OCI-LY7 (cell line): ENCODE results near the gene ADAT2. TPM values are rescaled to one million over a fixed set of nuclear protein-coding genes. Genes with fewer than 3 reads are reported as not detected.

Experiments used
- Bru-seq: library from RNA; stranded (reverse); fragments of 400-500 nt; gene quantifications from one replicate; lab custom pipeline; 2021; lab: Mats Ljungman, UMichigan
- BruChase-seq, 2 experiments: library from RNA; stranded (reverse); fragments of 400-500 nt; gene quantifications; one replicate each; lab custom pipeline; 2021; lab: Mats Ljungman, UMichigan
- BruUV-seq: library from RNA; stranded (reverse); fragments of 400-500 nt; replicated peaks from 2 replicates; lab custom pipeline; 2021; lab: Mats Ljungman, UMichigan
- CTCF ChIA-PET: fragments of 300-600 bp; sonication (Branson Sonifier 250); formaldehyde crosslinking; loops from one replicate; lab custom pipeline; 2022; ENCODE audit warnings: antibody characterized with exemption; ENCODE audit not compliant: unreplicated experiment; lab: Charles Lee
- POLR2A ChIA-PET: fragments of 300-600 bp; sonication (Branson Sonifier 250); formaldehyde crosslinking; loops from one replicate; lab custom pipeline; 2022; ENCODE audit warnings: antibody characterized with exemption; lab: Charles Lee
- DNase-seq: peaks from one replicate; pipeline ENCODE4 v3.0.0-alpha.2; 2015; ENCODE audit warnings: low spot score
- H2AFZ ChIP-seq: fragments of 200-600 bp; sonication (generic), shearing (Covaris generic); 2 replicates; pipeline ENCODE4 v1.6.1; 2014; ENCODE audit warnings: mild to moderate bottlenecking, antibody characterized with exemption, low read length, moderate library complexity
- H3K27ac ChIP-seq: fragments of 200-600 bp; sonication (generic); 2 replicates; pipeline ENCODE4 v1.5.1; 2014; ENCODE audit warnings: mixed run types, low read depth, mild to moderate bottlenecking, moderate library complexity, low read length, inconsistent platforms; ENCODE audit not compliant: poor library complexity, severe bottlenecking
- H3K36me3 ChIP-seq: fragments of 200-600 bp; sonication (generic); 2 replicates; pipeline ENCODE4 v1.6.1; 2014; ENCODE audit warnings: mild to moderate bottlenecking, antibody characterized with exemption, low read length, moderate library complexity, mixed read lengths; ENCODE audit not compliant: insufficient read depth
- H3K4me1 ChIP-seq: fragments of 200-600 bp; sonication (generic); 2 replicates; pipeline ENCODE4 v1.5.1; 2014; ENCODE audit warnings: mild to moderate bottlenecking, low read length; ENCODE audit not compliant: insufficient read depth, poor library complexity, severe bottlenecking
- H3K4me2 ChIP-seq: fragments of 200-600 bp; sonication (generic); 2 replicates; pipeline ENCODE4 v1.6.1; 2014; ENCODE audit warnings: mild to moderate bottlenecking, low read length
- H3K4me3 ChIP-seq: fragments of 200-600 bp; sonication (generic); 2 replicates; pipeline ENCODE4 v1.5.1; 2014; ENCODE audit warnings: mild to moderate bottlenecking, low read depth, low read length; ENCODE audit not compliant: poor library complexity, severe bottlenecking
- H3K79me2 ChIP-seq: fragments of 200-600 bp; sonication (generic); 2 replicates; pipeline ENCODE4 v1.6.1; 2016; ENCODE audit warnings: low read depth, mild to moderate bottlenecking, low read length, moderate library complexity, mixed read lengths; ENCODE audit not compliant: insufficient read depth
- H3K9me2 ChIP-seq: fragments of 200-600 bp; sonication (generic); 2 replicates; pipeline ENCODE4 v1.6.1; 2016; ENCODE audit warnings: mild to moderate bottlenecking, low read length, mixed read lengths; ENCODE audit not compliant: insufficient read depth
- H3K9me3 ChIP-seq: fragments of 200-600 bp; sonication (generic); 2 replicates; pipeline ENCODE4 v1.6.1; 2014; ENCODE audit warnings: mild to moderate bottlenecking, mixed run types, low read length, mixed read lengths
- H4K20me1 ChIP-seq: fragments of 200-600 bp; sonication (generic); 2 replicates; pipeline ENCODE4 v1.6.1; 2014; ENCODE audit warnings: mild to moderate bottlenecking, antibody characterized with exemption, low read length, moderate library complexity, mixed read lengths; ENCODE audit not compliant: insufficient read depth
- EZH2phosphoT487 ChIP-seq: fragments of 200-600 bp; sonication (generic); IDR thresholded peaks from 2 replicates; pipeline ENCODE4 v1.6.1; 2018; ENCODE audit warnings: low read depth, borderline replicate concordance, mild to moderate bottlenecking, mixed run types, antibody characterized with exemption, low read length, moderate library complexity, mixed read lengths
- intact Hi-C: fragments of 100-400 bp; cut with micrococcal nuclease; formaldehyde crosslinking; loops from one replicate; pipeline ENCODE4 v1.10.0; 2022; ENCODE audit not compliant: unreplicated experiment
- long read RNA-seq: library from polyadenylated mRNA; stranded (forward); transcript quantifications from one replicate; pipeline ENCODE4 v2.0.0, GENCODE V29; 2022
- total RNA-seq, 2 experiments: library from RNA; depleted of rRNA in 1 of 2; stranded (reverse); fragments of >200 nt in 1 of 2; shearing (Covaris generic) in 1 of 2; gene quantifications; 2 replicates each; pipeline ENCODE4 v1.2.3, GENCODE V29; 2014 to 2022
- TF ChIP-seq, protein P1 (sequence below): fragments of 200-600 bp; sonication (generic); conservative IDR thresholded peaks from 2 replicates; pipeline ENCODE4 v1.5.1; 2014; ENCODE audit warnings: mild to moderate bottlenecking, antibody characterized with exemption, low read length, moderate library complexity, mixed read lengths

ADAT2 gene
- total RNA-seq (2014; rRNA removed; shearing (Covaris generic)) (17.6 and 21.7 TPM in 2 replicates), total RNA-seq (2022) (23.0 and 27.2 TPM in 2 replicates), Bru-seq, nascent RNA (percentile 90 among the genes with signal in this experiment), BruChase-seq, experiment 1, labeled RNA remaining after a 6-hour chase (percentile 82 among the genes with signal in this experiment), BruChase-seq, experiment 2, labeled RNA remaining after a 2-hour chase (percentile 87 among the genes with signal in this experiment)
- long read RNA-seq, full-length matches to known transcripts: 13 of 31 reads
- long read RNA-seq, partial matches to known transcripts: 1 of 31 reads
- long read RNA-seq, other reads (novel, unspliced or antisense): 17 of 31 reads

DNA sequence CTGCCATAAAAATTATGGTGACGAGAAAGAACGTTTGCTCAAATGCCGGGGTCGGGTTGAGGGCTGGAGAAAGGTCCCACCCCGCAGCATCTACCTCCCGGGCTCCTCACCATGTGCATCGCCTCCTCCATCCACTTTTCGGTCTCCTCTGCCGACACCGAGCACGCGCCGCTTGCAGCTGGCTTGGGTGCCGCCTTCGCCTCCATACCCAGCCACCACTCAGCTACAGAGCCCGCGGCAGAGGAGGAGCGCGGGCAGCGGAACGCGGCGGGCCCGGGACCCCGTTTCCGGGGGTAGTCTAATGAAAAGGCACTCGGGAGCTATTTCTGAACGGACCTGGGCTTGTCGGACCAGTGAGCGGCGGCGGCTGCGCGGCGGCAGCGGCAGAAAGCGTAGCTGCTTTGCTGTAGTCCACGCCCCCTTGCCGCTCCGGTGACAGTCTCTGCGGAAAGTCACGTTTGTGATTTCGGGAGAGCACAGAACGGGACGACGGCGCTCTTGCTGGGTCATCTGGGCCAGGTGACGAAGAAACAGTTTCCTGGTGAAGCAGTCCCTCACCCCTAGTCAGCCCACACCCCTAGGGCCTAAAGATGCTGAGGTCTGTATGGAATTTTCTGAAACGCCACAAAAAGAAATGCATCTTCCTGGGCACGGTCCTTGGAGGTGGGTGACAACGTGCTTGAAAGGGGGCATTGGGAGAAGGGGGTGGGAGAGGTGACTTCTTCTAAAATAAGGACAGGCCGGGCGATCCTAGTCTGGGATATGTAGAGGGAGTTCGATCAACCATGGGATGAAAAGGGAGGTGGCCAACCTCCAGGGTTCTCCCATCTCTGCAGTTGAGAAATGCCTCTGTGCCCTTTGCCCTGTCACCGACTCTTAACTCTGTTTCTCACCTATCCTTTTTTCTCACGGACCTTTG, at the start of gene ADAT2, which contains the start of gene PEX3:
Gene ADAT2 (minus strand): TSS at position 243 of the 919 bp plus-strand sequence. CDS start 37 bp downstream, at position 206.
Gene PEX3 (plus strand): TSS at position 353 of the 919 bp plus-strand sequence. CDS start 238 bp downstream, at position 591.
- no peaks in the 10 kb centered on the region for H4K20me1 ChIP-seq
- peak within 1 kb of the TSS; percentile 72 for H3K27ac ChIP-seq
- no peak for TF ChIP-seq EZH2phosphoT487
- TF ChIP-seq, protein P1, sequence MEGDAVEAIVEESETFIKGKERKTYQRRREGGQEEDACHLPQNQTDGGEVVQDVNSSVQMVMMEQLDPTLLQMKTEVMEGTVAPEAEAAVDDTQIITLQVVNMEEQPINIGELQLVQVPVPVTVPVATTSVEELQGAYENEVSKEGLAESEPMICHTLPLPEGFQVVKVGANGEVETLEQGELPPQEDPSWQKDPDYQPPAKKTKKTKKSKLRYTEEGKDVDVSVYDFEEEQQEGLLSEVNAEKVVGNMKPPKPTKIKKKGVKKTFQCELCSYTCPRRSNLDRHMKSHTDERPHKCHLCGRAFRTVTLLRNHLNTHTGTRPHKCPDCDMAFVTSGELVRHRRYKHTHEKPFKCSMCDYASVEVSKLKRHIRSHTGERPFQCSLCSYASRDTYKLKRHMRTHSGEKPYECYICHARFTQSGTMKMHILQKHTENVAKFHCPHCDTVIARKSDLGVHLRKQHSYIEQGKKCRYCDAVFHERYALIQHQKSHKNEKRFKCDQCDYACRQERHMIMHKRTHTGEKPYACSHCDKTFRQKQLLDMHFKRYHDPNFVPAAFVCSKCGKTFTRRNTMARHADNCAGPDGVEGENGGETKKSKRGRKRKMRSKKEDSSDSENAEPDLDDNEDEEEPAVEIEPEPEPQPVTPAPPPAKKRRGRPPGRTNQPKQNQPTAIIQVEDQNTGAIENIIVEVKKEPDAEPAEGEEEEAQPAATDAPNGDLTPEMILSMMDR: no peak
- H3K9me3 ChIP-seq: no peaks in the 10 kb centered on the region
- TSS peak; percentile 75 for BruUV-seq
- ChIA-PET CTCF (no interaction called here), POLR2A (interaction anchor here (1.0 to 2.0 kb wide), 4 partner anchors 9 to 393 kb away, joined by 3 to 9 read pairs (median 4); partner anchors contain the start of gene LTV1)
- peak within 1 kb of the TSS; percentile 94 for H3K4me3 ChIP-seq
- peaks cover 75% of the 10 kb centered on the region for H3K79me2 ChIP-seq
- H3K4me2 ChIP-seq: peak within 1 kb of the TSS; percentile 90
- H2AFZ ChIP-seq: peak within 1 kb of the TSS; percentile 97
- H3K9me2 ChIP-seq: no peaks in the 10 kb centered on the region
- H3K36me3 ChIP-seq: peaks cover 16% of the 10 kb centered on the region; the same call in 1 of the 2 replicates
- intact Hi-C loops: loop anchor here (2.0 to 10.0 kb wide), 6 partner anchors 86 to 1306 kb away; partner anchors contain the start of genes HIVEP2, LTV1, NMBR and VTA1
- peak; percentile 95 for DNase-seq
- peaks cover 36% of the 10 kb centered on the region for H3K4me1 ChIP-seq

DNA sequence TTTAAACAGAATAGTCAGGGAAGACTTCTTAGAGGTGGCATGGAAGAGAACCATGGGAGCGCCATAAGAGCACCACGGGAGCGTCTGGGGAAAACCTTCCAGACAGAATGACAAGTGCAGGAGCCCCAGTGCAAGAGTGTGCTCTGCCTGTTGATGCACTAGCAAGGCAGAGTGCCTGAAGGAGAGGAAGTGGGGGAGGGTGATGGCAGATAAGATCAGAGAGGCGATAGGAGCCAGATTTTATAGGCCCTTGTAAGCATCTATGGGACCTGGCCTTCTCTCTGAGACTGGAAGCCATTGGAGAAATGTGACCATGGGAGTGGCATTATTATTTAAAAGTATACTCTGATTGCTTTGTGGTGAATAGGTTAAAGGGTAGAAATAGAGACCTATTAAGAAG, 47.9 kb upstream of the ADAT2 start:
- Histone ChIP-seq H3K36me3 (no peaks in the 10 kb centered on the region), H2AFZ (no peak overlapping the region), H3K27ac (no peak overlapping the region), H4K20me1 (no peaks in the 10 kb centered on the region), H3K4me2 (no peak overlapping the region), H3K4me3 (no peak overlapping the region), H3K9me2 (no peaks in the 10 kb centered on the region), H3K9me3 (no peaks in the 10 kb centered on the region), H3K79me2 (no peaks in the 10 kb centered on the region), H3K4me1 (no peaks in the 10 kb centered on the region)
- no peak for TF ChIP-seq EZH2phosphoT487
- TF ChIP-seq, protein P1: no peak
- no peak for DNase-seq
- BruUV-seq: no TSS peak
- CTCF ChIA-PET: no interaction called here
- POLR2A ChIA-PET: interaction anchor here (0.8 kb wide), 1 partner anchor 49 kb away, joined by 5 read pairs; no protein-coding TSS in a partner anchor
- intact Hi-C loops: no loop called here
